K562 (cell line): Measurements from ENCODE around the gene PLXNB2.

ENCODE experiments used
- CTCF ChIP-seq, 3 experiments: IDR thresholded peaks in 2 of 3; conservative IDR thresholded peaks in 1 of 3; 2 replicates each; pipeline ENCODE4 v1.5.1; 2011 to 2012; ENCODE audit warnings: low read length in 3 of 3, mild to moderate bottlenecking in 3 of 3, control low read depth in 2 of 3, improper control_type of control experiment in 1 of 3, inconsistent platforms in 1 of 3, low read depth in 1 of 3, mixed read lengths in 1 of 3, moderate library complexity in 1 of 3; ENCODE audit not compliant: insufficient read depth in 2 of 3
- CUX1 ChIP-seq: fragments of 200-800 bp; sonication (Bioruptor generic); IDR thresholded peaks from 2 replicates; pipeline ENCODE4 v1.6.1; 2016; ENCODE audit warnings: missing genetic modification characterization, missing compliant biosample characterization
- GTF2F1 ChIP-seq: IDR thresholded peaks from 2 replicates; pipeline ENCODE4 v1.6.1; 2011; ENCODE audit warnings: low read depth, low read length, improper control_type of control experiment
- MAZ ChIP-seq, 2 experiments: fragments of 450-650 bp in 1 of 2; sonication (generic) in 1 of 2; formaldehyde crosslinking; IDR thresholded peaks in 1 of 2; conservative IDR thresholded peaks in 1 of 2; 2 replicates each; pipeline versions ENCODE4 v1.4.0 to v1.5.0; 2020; ENCODE audit warnings: mild to moderate bottlenecking in 1 of 2, missing genetic modification reagents in 1 of 2
- POLR2A ChIP-seq: fragments of 450-650 bp; conservative IDR thresholded peaks from 2 replicates; pipeline ENCODE4 v1.6.1; 2016
- RBBP5 ChIP-seq: fragments of 200-600 bp; sonication (generic); IDR thresholded peaks from 2 replicates; pipeline ENCODE4 v1.6.1; 2012; ENCODE audit warnings: borderline replicate concordance, mild to moderate bottlenecking, low read length, control low read depth, inconsistent platforms; ENCODE audit not compliant: insufficient read depth, poor library complexity, severe bottlenecking
- RFX5 ChIP-seq: IDR thresholded peaks from 2 replicates; pipeline ENCODE4 v1.6.1; 2011; ENCODE audit warnings: low read depth, mild to moderate bottlenecking, improper control_type of control experiment, low read length
- SETDB1 ChIP-seq: IDR thresholded peaks from one replicate; pipeline ENCODE4 v1.6.1; 2012; ENCODE audit warnings: low read length, control low read depth, inconsistent platforms
- SOX6 ChIP-seq: fragments of 450-650 bp; IDR thresholded peaks from 2 replicates; pipeline ENCODE4 v1.6.1; 2014; ENCODE audit warnings: mild to moderate bottlenecking
- TEAD4 ChIP-seq, 2 experiments: sonication (generic) in 1 of 2; formaldehyde crosslinking in 1 of 2; IDR thresholded peaks; 2 replicates each; pipeline versions ENCODE4 v1.6.1 to v1.8.0; 2012 to 2022; ENCODE audit warnings: borderline replicate concordance in 1 of 2, inconsistent platforms in 1 of 2, low read length in 1 of 2, mild to moderate bottlenecking in 1 of 2, missing genetic modification reagents in 1 of 2
- ZNF133 ChIP-seq: fragments of 250-450 bp; sonication (Bioruptor Pico); IDR thresholded peaks from 2 replicates; pipeline ENCODE4 v1.4.0; 2020; ENCODE audit warnings: mild to moderate bottlenecking
- ZNF445 ChIP-seq: fragments of 250-450 bp; sonication (Bioruptor Pico); IDR thresholded peaks from 2 replicates; pipeline ENCODE4 v1.4.0; 2020; ENCODE audit warnings: low read depth, mild to moderate bottlenecking, moderate library complexity

- TF ChIP-seq GTF2F1 (no peak), POLR2A (no peak), SOX6 (no peak), ZNF133 (CRISPR knock-in tag) (no peak), CTCF (IDR thresholded peaks at IDR 0.05 in 2 of 3, conservative IDR thresholded peaks at IDR 0.05 in 1 of 3; ENCODE audit: insufficient read depth in 2 of 3, low read depth in 1 of 3, low read length in 3 of 3) (no peak), RFX5 (no peak), CUX1 (no peak), SETDB1 (no peak), ZNF445 (CRISPR knock-in tag) (no peak), TEAD4 (IDR thresholded peaks at IDR 0.05; ENCODE audit: low read length) (no peak), TEAD4 (CRISPR knock-in tag; IDR thresholded peaks at IDR 0.05; ENCODE audit: borderline replicate concordance) (no peak), RBBP5 (no peak), MAZ (CRISPR knock-in tag; conservative IDR thresholded peaks at IDR 0.05 in 1 of 2, IDR thresholded peaks at IDR 0.05 in 1 of 2) (no peak)
Observed at GRCh38 chr22:50249341-50250248, 57.9 kb downstream of the PLXNB2 start.
